Putamen (tissue), 1 donor: Measurements from ENCODE around the gene SKI.

Experiments
- DNase-seq: peaks from one replicate; pipeline ENCODE4 v3.0.0-alpha.2; 2016; ENCODE audit warnings: low spot score

SKI gene

DNA sequence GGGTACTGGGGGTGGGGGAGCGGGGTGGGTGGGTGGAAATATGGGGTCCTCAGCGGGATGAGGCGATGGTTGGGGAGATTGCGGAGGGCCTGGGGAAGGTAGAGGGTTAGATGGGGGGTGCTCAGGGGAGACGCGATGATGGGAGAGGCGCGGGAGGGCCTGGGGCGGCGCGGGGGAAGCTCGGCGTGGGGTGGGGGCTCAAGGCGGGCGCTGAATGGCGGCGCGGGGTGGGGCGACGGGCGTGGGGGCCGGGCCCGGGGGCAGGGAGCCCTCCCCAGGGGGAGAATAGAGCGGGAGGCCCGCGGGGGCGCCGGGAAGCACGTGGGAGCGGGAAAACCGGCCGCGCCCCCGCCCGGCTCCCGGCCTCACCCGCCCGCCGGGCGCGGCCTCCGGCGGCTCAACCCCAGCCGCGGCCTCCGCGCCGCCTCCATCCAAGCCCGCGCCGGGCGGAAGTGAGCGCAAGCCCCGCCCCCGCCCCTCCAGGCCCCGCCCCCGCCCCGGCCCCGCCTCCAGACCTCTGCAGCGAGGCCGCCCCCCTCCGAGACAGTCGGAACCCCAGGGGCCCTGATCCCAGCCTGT lies 33.7 kb upstream of the SKI start, which contains the start of gene FAAP20:
FAAP20 (minus strand) TSS at position 454 of the 579 bp plus-strand sequence; CDS start at position 431, 23 bp downstream.
- no peak for DNase-seq

DNA sequence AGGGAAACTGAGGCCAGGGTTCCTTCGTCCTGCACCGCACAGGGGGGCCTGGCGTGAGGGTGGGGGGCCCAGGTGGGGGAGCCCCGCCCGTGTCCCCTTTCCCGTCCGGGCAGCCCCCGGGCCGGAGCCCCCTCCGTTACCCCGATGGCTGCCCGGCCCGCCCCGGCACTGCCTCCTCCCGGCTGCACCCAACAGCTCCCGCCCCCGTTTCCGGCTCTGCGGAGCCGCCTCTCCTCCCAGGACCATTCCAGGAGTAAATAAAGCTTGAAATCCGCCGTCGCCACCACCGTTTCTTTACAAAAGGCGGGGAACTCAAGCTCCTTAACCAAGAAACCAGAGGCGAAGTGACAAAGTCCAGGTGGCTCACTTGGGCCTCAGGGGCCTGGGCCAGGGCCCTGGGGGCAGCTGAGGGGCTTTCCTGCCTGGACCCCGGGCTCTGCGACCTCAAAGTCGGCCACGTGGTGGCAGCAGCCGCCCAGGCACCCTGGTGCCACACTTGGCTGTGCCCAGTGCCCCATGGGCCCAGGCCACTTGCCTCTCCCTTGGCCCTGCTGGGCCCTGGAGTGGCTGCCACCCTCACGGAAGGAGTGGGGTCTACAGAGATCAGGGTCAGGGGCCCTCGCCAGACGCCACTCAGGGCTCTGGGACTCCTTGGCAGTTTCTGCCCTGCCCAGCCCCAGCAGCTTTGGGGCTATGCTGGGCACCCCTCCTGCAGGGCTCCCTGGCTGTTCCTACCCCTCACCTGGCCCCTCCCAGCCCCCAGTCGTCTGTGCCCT lies 33.0 kb upstream of the SKI start:
- peak; percentile 81 for DNase-seq

DNA sequence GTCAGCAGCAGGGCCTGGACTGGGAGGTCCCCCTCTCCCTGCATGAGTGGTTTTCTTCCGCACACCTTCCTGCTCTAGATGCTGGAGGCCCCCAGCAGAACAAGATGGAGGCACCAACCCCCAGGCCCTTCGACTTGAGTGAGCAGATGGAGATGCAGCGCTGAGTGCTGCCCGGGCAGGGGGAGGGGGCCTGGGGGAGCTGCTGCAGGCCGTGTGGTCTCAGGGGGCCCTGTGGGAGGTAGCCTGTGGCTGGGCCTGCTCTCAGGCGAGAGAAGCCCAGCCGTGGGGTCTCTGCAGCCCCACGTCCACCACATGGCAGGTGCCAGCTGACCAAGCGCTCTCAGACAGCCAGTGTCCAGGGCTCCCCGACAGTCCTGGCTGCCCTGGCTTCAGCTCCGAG lies 32.3 kb upstream of the SKI start:
- DNase-seq = no peak

DNA sequence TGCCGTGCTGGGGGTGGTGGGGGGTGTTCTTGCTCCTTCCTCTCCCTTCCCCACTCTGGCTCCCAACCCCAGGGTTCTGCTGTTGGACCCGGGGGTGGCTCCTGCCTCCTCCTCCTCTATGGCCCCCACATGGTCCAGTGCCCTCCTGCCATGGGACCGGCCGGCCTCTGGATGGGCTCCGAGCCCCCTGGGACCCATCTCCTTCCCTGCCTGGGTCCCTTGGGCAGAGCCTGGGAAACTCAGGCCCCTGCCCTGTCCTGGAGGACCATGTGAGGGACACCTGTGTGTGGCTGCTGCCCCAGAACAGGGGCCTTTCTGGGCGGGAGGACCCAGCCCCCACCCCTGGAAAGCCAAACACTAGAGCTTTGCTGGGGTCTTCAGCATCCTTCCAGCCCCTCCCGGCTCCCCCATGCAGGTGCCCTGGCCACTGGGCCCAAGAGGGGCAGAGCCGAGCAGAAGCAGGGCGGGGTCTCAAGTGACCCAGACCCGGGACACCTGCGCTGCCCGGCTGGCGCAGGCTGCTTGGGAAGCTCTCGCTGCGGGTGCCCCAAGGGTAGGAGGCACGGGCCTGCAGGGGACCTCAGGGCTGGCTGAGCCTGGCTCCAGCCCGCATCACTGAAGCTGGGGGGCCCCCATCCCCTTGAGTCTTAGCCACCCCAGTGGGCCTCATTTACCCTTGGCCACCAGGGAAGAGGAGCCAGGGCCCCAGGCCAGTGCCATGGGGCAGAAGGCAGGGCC lies 31.0 kb upstream of the SKI start:
- no peak for DNase-seq

DNA sequence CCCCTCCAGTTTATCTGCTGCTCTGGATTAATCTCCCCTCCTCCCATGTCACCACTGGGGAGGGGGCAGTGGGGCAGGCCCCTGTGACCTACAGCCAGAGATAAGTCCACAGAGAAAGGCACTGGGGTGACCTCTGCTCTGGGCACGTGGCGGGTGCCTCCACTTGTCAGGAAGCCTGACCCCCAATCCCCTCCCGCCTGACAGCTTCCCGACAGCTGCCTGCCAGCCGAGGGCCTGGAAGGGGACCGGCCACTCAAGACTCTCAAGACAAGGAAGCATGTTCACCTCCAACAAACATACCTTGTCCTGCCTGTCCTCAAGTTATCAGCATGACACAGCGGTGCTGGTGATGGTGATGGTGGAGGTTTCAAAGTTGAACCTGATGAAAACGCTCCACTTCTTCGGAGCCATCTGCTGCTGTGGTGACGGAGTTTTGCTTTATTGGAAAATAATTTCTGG lies 30.4 kb upstream of the SKI start:
- DNase-seq = no peak

DNA sequence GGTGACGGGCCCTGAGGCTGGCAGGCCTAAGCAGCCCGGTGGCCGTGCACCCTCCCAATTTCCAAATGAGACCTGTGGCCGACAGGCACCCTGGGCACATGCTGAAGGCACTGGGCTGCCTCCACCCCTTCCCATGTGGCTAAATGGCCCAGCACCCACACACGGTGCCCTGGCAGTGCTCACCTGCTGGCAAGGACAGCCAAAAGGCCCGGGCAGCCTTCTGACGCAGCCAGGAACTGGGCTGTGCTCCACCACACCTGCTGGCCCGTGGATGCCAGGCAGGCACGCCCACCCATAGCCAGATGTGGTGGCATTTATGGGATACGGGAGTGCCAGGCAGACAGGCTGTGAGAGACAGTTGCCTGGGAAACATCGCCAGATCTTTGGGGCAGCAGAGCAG lies 29.5 kb upstream of the SKI start:
- DNase-seq = no peak

DNA sequence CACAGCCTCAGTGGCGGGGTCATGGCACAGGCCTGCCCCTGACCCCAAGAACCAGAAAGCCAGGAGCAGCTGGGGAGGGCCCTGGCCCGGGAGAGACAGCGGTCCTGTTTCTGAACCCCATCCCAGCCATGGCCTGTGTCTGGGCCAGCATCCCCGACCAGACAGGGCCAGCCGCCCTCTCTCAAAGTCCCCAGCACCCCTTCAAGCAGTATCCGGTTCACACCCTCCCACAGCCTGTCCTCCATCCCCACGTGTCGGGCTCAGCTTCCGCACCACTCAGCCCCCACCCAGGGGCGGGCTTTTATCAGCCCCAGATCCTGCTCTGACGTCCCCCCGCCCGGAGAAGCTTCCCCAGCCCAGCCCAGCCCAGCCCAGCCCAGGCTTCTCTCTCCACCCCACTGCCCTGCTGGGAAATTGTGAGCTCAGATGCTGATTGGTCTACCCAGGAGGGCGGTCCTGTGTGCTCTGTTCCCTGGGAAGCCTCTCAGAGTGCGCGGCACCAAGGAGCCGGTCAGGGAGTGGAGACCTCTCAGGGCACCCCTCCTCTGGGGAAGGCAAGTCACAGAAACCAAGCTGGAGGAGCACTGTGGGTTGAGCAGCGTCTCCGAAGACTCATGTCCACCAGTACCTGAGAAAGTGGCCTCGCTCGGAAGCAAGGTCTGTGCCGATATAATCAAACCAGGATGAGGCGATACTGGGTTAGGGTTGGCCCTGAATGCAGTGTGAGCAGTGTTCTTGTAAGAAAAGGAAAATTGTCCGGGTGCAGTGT lies 28.9 kb upstream of the SKI start:
- DNase-seq = peak; percentile 56

DNA sequence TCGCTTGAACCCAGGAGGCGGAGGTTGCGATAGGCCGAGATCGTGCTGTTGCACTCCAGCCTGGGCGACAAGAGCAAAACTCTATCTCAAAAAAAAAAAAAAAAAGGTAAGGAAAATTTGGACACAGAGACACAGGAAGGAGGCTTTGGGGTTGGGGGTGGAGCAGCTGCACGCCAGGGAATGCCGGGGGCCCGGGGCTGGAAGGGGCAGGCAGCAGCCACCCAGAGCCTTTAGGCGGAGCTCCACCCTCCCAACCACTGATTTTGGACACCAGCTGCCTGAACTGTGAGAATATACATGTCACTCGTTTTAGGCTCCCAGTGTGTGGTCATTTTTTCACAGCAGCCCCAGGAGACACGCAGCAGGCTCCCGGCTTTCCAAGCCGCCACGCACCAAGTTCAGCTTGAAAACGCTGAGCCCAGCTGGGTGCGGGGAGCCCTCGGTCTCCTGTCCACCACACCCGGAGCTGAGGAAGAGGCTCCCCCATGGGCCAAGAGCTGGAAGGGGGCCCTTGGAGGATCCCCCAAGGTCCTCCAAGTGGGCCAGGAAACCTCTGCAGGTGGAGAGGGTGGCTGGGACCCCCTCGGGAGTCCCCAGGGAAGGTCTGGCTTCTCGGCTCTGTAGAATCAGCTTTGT lies 27.7 kb upstream of the SKI start:
- DNase-seq = no peak

DNA sequence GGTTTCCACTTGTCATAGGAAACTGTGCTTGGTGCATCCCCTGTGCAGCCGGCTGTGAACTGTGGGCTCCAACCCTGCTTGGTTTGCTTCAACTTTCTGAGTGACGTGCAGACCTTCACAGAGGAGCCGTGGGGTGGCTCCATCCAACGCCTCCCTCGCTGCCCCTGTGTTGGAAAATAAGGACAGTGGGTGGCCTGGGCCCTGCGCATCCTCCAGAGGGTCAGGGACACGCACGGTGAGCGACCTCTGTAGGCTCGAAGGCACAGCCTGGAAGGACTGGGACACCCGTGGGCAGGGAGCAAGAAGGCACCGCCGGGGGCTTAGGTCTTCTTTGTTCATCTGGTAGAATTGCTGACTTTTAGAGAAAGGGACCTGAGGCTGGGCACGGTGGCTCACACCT lies 27.1 kb upstream of the SKI start:
- DNase-seq = no peak

DNA sequence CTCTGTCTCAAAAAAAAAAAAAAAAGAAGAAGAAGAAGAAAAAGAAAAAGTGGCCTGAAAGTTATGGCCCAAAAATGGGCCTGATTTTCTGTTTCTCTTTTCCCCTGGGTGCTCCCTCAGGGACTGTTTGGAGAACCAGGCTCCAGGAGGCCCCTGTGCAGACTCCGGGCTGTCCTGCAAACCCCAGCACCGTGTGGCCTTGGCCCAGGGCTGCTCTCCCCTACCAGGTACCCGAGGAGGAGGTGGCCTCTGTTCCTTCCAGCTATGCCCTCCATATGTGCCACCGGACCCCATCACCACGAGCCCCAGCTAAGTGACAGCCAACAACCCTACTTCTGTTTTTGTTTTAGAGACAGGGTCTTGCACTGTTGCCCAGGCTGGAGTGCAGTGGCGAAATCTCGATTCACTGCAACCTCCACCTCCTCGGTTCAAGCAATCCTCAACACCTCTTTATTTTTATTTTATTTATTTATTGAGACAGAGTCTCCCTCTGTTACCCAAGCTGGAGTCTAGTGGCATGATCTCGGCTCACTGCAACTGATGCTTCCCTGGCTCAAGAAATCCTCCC lies 26.0 kb upstream of the SKI start:
- DNase-seq = no peak

DNA sequence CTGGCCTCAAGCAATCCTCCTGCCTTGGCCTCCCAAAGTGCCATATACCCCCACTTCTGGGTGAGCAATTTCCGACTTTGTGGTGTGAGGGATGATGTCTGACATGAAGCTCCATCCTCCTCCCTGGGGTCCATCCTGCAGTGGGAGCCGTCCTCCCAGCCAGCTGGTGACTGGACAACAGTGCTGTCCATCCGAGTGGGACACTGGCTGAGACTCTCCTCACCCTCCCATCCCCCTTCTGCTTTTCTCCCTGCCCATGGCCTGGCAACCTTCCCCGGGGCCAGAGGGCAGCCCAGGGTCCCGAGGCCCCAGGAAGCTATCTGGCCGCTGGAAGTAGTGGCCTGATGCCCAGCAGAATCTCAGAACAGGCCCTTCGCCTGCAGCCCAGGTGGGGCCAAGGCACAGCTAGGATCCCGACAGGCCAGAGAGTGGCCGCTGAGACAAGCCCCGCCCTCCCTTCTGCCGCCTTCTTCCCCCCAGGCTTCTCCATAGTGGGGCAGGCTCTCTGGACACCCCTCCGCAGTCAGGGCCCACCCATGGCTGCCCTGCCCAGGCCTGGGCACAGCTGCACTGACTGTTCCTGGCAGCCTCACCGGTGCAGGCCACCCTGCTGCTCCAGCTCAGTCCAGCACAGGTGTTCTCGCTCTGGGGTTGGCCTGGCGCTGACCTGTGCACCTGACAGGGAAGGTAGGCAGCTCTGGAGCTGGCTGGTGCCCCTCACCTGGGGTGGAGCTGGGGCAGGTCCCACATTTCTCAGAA lies 25.1 kb upstream of the SKI start:
- DNase-seq = no peak

DNA sequence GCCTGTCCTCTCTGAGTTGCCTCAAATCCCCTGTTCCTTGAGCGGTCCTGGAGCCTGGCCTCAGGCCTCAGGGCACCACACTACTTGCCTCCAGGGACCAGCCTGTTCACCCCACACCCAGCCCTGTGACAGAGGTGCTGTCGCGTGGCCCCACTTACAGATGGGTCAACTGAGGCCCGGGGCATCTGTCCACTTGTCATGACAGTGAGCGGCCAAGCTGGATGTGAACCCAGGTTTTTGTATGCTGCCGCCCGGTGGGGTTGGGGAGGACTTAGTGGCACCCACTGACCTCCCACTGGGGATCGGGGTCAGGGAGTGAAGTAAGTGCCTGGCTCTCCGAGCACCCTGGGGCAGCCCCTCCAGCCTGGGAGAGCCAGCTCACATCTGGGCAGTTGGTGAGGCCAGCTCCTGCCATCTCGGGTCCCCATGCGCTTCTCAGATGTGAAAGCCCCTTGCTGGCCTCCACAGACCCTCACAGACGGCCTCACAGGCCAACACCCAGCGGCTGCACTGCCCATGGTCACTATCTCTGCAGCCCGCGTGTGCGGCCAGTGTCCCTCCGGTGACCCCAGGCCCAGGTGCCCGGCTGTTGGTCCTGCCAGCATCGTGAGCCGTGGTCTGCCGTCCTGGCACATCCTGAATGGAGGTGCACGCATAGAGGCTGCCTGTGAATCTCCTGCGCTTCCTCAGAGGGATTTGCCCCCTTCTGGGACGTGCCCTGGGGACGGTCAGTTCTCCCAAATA lies 24.3 kb upstream of the SKI start:
- no peak for DNase-seq

DNA sequence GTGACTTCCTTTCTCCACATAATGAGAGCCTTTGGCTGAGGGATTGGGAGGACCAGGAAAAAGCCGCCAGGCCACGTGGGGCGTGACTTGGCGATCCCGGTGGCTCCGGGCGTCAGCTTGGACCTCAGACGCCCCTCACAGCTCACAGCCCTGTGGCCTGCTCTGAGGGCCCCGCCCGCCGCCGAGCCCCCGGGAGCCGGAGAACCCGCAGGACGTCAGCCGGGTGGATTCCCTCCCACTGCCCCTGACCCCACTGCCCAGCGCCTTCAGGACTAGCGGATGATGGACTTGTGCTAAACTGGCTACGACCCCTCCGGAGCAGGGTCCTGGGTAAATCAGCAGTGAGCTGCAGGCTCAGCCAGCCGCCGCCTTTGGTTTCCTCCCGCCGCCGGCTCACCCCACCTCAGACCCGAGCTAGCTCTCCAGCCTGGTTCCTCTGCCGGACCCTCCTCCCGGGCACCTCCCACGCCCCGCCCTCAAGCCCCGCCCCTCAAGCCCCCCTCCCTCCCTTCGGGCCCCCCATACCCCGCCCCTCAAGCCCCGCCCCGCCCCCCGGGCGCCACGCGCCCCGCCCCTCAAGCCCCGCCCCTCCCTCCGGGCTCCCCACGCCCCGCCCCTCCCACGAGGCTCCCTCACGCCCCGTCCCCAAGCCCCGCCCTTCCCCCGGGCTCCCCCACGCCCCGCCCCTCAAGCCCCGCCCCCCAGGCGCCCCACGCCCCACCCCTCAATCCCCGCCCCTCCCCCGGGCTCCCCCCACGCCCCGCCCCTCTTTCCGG lies 23.5 kb upstream of the SKI start:
- peak; percentile 80 for DNase-seq

DNA sequence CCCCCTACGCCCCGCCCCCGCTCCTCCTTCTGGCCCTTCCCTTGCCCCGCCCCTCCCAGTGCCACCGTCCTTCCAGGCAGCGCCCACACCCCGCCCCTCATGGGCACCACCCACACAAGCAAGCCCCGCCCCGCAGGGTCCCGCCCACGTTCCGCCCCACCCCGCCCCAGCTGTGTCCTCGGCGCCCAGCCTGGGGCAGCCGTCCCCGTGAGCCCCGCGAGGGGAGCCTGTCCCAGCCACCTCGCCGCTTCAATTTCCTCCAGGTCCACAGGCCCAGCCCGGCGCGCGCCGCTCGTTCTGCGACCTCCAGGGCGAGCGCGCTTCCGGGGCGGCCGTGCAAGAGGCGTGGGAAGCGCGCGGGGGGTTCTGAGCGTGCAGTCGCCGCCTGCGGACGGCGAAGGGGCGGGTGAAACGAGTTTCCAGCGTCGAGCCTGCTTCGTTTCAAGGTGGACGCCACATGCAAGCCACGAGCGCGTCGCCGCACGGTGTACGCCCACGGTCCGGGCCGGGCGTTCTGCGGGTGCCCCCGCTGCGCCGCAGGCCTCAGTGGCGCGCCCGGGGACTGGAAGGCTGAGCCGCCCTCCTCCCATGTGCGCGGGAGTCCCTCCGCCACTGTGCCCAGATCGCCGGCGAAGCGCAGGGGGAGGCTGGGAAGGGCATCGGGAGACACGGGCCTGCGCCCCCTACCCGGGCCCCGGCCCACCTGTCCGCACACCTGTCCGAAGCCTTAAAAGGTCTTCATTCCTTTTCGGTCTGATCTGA lies 22.7 kb upstream of the SKI start:
- DNase-seq = peak; percentile 95

DNA sequence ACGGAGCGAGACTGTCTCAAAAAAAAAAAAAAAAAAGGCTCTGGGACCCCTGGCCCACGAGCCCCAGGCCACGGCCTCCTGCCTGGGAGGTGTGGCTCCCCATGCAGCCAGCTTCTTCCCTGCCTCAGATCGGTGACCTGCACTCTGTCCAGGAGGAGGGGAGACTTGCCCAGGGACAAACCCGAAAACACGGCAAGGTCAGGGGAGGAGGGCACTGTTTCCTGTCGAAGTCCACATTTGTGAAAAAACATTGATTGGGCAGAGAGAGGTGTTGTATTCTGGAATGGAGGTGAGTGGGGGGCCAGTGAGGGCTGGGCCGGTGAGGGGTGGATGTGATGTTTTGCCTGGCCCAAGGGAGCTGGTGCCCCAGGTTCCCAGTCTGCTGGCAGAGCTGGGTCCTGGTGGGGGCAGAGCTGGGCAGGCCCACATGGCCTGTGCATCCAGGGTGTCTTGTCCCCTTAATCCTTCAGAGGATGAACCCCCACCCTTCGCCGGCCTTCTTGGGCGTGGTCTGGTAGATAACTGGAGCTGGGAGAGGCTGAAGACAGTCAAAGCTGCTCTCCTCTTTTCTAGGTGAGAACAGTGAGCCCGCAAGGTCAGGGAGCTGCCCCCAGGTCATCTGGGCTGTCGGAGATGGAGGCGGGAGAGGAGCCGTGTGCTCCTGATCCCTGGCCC lies 21.2 kb upstream of the SKI start:
- DNase-seq = no peak

DNA sequence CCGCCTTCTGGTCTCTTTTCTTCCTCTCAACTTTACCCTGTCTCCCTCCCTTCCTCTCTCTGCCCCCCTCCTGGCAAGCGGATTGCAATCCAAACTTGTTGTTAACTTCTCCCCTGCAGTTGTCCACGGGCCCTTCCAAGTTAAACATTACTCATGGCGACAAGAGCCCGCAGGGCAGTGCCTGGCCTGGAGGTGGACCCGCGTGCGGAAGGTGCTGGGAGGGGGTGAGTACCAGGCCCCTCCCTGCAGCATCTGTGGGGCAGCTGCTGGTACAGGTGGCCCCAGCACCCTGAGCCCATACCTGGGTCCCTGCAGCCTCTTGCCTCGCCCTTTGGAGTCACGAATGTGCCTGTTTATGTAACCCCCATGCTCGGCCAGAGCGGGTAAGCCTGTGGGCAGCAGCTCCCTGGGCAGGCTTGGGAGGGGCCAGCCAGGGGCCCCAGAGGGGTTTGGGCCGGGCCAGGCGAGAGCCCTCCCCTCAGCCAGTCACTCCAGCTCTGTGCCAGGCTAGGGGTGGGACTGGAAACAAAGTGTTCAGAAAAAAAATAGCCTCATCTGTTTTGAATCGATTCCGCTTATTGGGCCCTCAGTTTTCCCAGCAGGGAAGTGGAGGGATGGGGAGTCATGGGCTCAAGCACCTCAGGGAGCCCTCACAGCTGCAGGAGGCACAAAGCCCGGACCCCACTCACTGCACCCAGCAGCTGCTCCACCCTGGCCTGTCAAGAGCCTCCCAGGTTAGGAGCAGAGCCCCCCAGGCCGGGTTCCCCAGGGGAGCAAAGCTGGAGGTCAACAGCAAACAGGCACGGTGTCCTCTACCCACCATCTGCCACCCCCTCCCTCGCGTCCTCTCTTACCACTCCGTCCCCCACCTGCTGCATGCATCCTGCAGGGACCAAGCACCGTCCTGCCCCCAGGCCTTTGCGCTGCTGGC lies 19.5 kb upstream of the SKI start:
- no peak for DNase-seq
